Spleen (tissue), 7 donors: Measurements from ENCODE around the gene TRPV4.

ENCODE experiments used
- POLR2A ChIP-seq, 3 donors: fragments of 450-650 bp; IDR thresholded peaks; one replicate each; pipeline ENCODE4 v1.5.1; 2017; ENCODE audit warnings: antibody characterized with exemption in 3 of 3, mild to moderate bottlenecking in 1 of 3
- POLR2AphosphoS5 ChIP-seq, 3 donors: sonication (generic); formaldehyde crosslinking; IDR thresholded peaks; one replicate each; pipeline ENCODE4 v1.5.1; 2017; ENCODE audit warnings: antibody characterized with exemption in 3 of 3
- TF ChIP-seq, protein P1 (sequence below), 11 experiments: fragments of 200-600 bp in 7 of 11; fragments of 450-650 bp in 4 of 11; sonication (generic) in 4 of 11; IDR thresholded peaks in 8 of 11; conservative IDR thresholded peaks in 3 of 11; 1 replicate in 7 of 11; 2 replicates in 4 of 11; pipeline versions ENCODE4 v1.4.0 to v1.8.0; 2016 to 2021; ENCODE audit warnings: antibody characterized with exemption in 11 of 11, inconsistent platforms in 4 of 11, mild to moderate bottlenecking in 1 of 11
- donor health status: DM: no; HTN: no; CAD: no; lungs with moderate emphysema.
- donor health status: DM: no; HTN: no; CAD: no.
- donor health status: DM: no; HTN: no; CAD: no.

- TF ChIP-seq, protein P1, sequence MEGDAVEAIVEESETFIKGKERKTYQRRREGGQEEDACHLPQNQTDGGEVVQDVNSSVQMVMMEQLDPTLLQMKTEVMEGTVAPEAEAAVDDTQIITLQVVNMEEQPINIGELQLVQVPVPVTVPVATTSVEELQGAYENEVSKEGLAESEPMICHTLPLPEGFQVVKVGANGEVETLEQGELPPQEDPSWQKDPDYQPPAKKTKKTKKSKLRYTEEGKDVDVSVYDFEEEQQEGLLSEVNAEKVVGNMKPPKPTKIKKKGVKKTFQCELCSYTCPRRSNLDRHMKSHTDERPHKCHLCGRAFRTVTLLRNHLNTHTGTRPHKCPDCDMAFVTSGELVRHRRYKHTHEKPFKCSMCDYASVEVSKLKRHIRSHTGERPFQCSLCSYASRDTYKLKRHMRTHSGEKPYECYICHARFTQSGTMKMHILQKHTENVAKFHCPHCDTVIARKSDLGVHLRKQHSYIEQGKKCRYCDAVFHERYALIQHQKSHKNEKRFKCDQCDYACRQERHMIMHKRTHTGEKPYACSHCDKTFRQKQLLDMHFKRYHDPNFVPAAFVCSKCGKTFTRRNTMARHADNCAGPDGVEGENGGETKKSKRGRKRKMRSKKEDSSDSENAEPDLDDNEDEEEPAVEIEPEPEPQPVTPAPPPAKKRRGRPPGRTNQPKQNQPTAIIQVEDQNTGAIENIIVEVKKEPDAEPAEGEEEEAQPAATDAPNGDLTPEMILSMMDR (IDR thresholded peaks at IDR 0.05 in 8 of 11, conservative IDR thresholded peaks at IDR 0.05 in 3 of 11) = no peak
- TF ChIP-seq POLR2A (IDR thresholded peaks at IDR 0.05) = no peak
- no peak for TF ChIP-seq POLR2AphosphoS5 (IDR thresholded peaks at IDR 0.05)
Observed at GRCh38 chr12:109810954-109811623, 22.1 kb downstream of the TRPV4 start.
